ENCODE data around the gene KRT83. TPM values are rescaled to one million over a fixed set of nuclear protein-coding genes. Genes with fewer than 3 reads are reported as not detected.

The KRT83 gene
- total RNA-seq, 1 donor from 2014 or later = not detected

DNA sequence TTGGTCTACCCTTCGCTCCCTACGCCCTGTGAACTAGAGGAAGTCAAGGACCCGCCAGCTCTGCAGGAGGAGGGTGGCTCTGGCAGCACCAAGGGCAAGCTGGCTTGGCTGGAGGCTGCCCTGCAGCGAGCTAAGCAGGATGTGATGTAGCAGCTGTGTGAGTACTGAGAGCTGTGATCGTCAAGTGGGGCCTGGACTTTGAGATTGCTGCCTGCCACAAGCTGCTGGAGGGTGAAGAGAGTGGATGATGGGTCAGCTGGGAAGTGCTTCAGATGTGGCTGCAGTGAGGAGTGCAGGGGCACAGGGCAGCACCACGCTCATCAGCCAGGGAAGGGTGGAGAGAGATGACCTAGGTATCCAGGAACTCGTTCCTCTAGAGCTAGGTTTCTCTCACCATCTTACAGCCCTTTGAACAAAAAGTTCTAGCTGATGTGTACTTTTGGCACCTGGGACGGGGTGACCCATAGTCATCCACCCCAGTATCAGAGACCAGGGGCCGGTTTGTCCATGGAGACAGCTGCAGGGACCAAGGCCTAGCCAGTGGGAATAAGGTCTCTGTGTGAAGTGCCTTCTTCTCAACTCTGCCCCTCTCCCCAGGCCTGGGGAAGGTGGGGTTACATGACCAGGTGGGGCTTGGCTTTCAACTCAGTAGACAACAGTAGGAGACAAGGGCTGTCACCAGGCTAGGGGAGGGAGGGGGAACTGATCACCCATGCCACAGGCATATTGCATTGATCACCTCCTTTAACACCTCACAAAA lies 43.5 kb downstream of the KRT83 start:
- DNase-seq (ENCODE audit: low read depth) (no peak), FAIRE-seq (peak; percentile 28)
- TF ChIP-seq, protein P1, sequence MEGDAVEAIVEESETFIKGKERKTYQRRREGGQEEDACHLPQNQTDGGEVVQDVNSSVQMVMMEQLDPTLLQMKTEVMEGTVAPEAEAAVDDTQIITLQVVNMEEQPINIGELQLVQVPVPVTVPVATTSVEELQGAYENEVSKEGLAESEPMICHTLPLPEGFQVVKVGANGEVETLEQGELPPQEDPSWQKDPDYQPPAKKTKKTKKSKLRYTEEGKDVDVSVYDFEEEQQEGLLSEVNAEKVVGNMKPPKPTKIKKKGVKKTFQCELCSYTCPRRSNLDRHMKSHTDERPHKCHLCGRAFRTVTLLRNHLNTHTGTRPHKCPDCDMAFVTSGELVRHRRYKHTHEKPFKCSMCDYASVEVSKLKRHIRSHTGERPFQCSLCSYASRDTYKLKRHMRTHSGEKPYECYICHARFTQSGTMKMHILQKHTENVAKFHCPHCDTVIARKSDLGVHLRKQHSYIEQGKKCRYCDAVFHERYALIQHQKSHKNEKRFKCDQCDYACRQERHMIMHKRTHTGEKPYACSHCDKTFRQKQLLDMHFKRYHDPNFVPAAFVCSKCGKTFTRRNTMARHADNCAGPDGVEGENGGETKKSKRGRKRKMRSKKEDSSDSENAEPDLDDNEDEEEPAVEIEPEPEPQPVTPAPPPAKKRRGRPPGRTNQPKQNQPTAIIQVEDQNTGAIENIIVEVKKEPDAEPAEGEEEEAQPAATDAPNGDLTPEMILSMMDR (IDR thresholded peaks at IDR 0.05; ENCODE audit: insufficient read depth, low read length, severe bottlenecking) = no peak
- Histone ChIP-seq H3K4me3 (ENCODE audit: low read depth, low read length) (no peak overlapping the region), H3K36me3 (ENCODE audit: control insufficient read depth, insufficient read depth, low read length) (no peaks in the 10 kb centered on the region), H3K27me3 (ENCODE audit: control insufficient read depth, insufficient read depth, low read length) (no peaks in the 10 kb centered on the region)

DNA sequence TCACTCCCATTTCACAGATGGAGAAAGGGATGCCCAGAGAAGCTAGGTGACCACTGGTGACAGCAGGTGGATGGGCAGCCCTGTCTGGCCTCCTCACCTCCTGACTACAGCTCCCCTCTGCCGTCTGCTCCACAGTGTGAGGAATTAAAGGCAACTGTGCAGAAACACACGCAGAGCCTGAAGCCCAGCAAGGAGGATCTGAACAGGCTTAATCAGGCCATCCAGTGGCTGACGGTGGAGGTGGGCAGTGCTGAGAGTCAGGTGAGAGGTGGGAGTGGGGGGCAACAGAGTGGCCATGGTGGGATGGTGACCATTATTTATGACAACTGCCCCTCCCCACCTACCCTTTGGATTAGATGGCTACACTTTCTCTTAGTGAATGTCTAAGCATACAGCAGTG lies 45.5 kb downstream of the KRT83 start:
- Histone ChIP-seq H3K4me3 (ENCODE audit: low read depth, low read length) (no peak overlapping the region), H3K27me3 (ENCODE audit: control insufficient read depth, insufficient read depth, low read length) (no peaks in the 10 kb centered on the region), H3K36me3 (ENCODE audit: control insufficient read depth, insufficient read depth, low read length) (no peaks in the 10 kb centered on the region)
- no peak for DNase-seq (ENCODE audit: low read depth)
- FAIRE-seq = no peak
- TF ChIP-seq, protein P1 (IDR thresholded peaks at IDR 0.05; ENCODE audit: insufficient read depth, low read length, severe bottlenecking) = no peak

DNA sequence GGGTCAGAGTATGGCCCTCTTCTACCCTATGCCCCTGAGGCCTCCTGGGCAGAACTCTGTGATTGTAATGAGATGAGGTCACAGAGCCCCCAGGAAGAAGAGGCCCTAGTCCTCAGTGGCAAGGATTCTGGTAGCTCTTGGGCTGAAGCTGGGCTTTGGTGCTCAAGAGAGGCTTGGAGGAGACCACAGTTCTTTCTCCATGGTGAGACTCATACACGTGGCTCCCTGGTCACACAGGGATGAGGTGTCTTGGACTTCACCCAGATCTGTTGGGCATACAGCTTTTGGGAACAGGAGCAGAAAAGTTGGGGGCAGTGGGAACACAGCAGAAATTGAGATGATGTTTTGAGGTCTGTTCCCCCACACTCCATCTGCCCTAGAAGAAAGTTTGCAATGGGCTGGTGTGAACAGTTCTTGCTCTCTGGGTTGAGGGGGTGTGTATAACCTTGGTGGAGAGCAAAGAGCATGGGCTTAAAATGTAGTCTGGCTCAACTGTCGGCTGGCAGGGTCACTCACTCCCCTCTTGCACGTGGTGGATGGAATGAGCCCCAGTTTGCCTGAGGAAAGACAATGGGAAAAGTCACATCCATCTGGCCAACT lies 46.6 kb downstream of the KRT83 start, which contains the start of gene KRT86:
Gene KRT86 (plus strand): TSS at position 125 of the 600 bp plus-strand sequence. CDS start 27,272 bp downstream, outside the sequence.
- no peak for FAIRE-seq
- DNase-seq (ENCODE audit: low read depth) = no peak
- Histone ChIP-seq H3K27me3 (ENCODE audit: control insufficient read depth, insufficient read depth, low read length) (no peaks in the 10 kb centered on the region), H3K4me3 (ENCODE audit: low read depth, low read length) (no peak within 1 kb of the TSS), H3K36me3 (ENCODE audit: control insufficient read depth, insufficient read depth, low read length) (no peaks in the 10 kb centered on the region)
- TF ChIP-seq, protein P1 (IDR thresholded peaks at IDR 0.05; ENCODE audit: insufficient read depth, low read length, severe bottlenecking) = no peak

DNA sequence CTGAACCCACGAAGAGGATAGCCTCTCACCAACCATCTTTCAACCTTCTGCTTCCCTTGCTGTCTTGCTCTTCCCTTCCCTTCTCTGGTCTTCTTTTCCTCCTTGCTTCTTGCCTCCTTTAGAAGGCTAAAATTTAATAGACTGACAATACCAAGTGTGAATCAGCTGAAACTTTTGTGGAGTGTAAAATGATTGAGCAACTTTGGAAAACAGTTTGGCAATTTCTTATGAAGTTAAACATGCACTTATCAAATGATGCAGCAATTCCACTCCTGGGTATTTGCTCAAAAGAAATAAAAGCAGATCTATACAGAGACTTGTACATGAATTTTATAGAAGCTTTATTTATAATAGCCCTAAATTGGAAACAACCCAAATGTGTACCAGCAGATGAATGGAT lies 50.0 kb downstream of the KRT83 start:
- DNase-seq (ENCODE audit: low read depth) = peak; percentile 69
- no peaks in the 10 kb centered on the region for H3K27me3 ChIP-seq (ENCODE audit: control insufficient read depth, insufficient read depth, low read length)
- no peaks in the 10 kb centered on the region for H3K36me3 ChIP-seq (ENCODE audit: control insufficient read depth, insufficient read depth, low read length)
- TF ChIP-seq, protein P1 (IDR thresholded peaks at IDR 0.05; ENCODE audit: insufficient read depth, low read length, severe bottlenecking) = no peak
- no peak overlapping the region for H3K4me3 ChIP-seq (ENCODE audit: low read depth, low read length)
- FAIRE-seq = no peak

DNA sequence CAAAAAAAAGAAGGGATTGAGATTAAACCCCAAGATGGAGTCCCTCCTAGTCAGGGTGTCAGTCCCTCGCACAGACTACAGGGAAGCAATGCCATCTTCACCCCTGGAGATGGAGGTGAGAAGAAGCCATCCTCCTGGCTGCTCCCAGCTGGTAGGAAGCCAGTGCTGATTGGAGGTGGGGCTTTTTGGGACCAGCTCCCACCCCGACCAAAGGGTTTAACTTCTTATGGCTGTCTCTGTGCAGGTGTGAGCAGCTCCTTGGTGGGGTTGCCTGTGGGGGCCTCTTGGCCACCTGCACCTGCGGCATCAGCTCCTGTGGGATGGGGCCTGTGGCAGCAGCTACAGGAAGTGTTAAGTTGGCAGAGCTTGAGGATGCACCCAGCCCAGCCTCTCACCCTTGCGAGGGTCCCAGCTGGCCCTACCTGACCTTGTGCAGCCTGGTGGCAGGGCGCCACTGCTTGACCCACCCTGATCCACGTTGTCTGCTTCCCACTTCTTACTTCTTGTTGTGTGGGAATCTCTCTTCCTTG lies 50.6 kb downstream of the KRT83 start:
- no peak for FAIRE-seq
- Histone ChIP-seq H3K27me3 (ENCODE audit: control insufficient read depth, insufficient read depth, low read length) (no peaks in the 10 kb centered on the region), H3K4me3 (ENCODE audit: low read depth, low read length) (no peak overlapping the region), H3K36me3 (ENCODE audit: control insufficient read depth, insufficient read depth, low read length) (no peaks in the 10 kb centered on the region)
- no peak for DNase-seq (ENCODE audit: low read depth)
- TF ChIP-seq, protein P1 (IDR thresholded peaks at IDR 0.05; ENCODE audit: insufficient read depth, low read length, severe bottlenecking) = no peak

Measured in bronchial epithelial cell (primary cell).